H9 (cell line): Measurements from ENCODE around the gene PCSK2. TPM values are rescaled to one million over a fixed set of nuclear protein-coding genes. Genes with fewer than 3 reads are reported as not detected.

Experiments
- DNase-seq: peaks from one replicate; pipeline ENCODE4 v3.0.0-alpha.2; 2017
- H2AFZ ChIP-seq: one replicate; pipeline ENCODE4 v1.6.1; 2013; ENCODE audit warnings: mild to moderate bottlenecking, low read length, control low read depth, moderate library complexity
- H2AK5ac ChIP-seq: 2 replicates; pipeline ENCODE4 v1.6.1; 2013; ENCODE audit warnings: low read length, control low read depth, mixed read lengths; ENCODE audit not compliant: insufficient read length
- H2BK120ac ChIP-seq: one replicate; pipeline ENCODE4 v1.6.1; 2013; ENCODE audit warnings: low read depth, mild to moderate bottlenecking, low read length, control low read depth, inconsistent platforms; ENCODE audit not compliant: poor library complexity, severe bottlenecking
- H2BK12ac ChIP-seq: 2 replicates; pipeline ENCODE4 v1.6.1; 2013; ENCODE audit warnings: low read length, control low read depth, mixed read lengths, low read depth; ENCODE audit not compliant: insufficient read length
- H2BK15ac ChIP-seq: 2 replicates; pipeline ENCODE4 v1.6.1; 2013; ENCODE audit warnings: low read depth, low read length, control low read depth
- H2BK20ac ChIP-seq: one replicate; pipeline ENCODE4 v1.6.1; 2013; ENCODE audit warnings: low read depth, mild to moderate bottlenecking, low read length, control low read depth, inconsistent platforms; ENCODE audit not compliant: poor library complexity, severe bottlenecking
- H2BK5ac ChIP-seq: 2 replicates; pipeline ENCODE4 v1.6.1; 2013; ENCODE audit warnings: low read length, control low read depth, mixed read lengths; ENCODE audit not compliant: insufficient read length
- H3K14ac ChIP-seq: 2 replicates; pipeline ENCODE4 v1.6.1; 2013; ENCODE audit warnings: low read length, control low read depth; ENCODE audit not compliant: insufficient read depth
- H3K18ac ChIP-seq: 2 replicates; pipeline ENCODE4 v1.6.1; 2013; ENCODE audit warnings: low read depth, mild to moderate bottlenecking, mixed read lengths, low read length, control low read depth; ENCODE audit not compliant: insufficient read length
- H3K23ac ChIP-seq: 2 replicates; pipeline ENCODE4 v1.6.1; 2013; ENCODE audit warnings: low read length, control low read depth, mixed read lengths, low read depth; ENCODE audit not compliant: insufficient read length
- H3K23me2 ChIP-seq: 2 replicates; pipeline ENCODE4 v1.6.1; 2013; ENCODE audit warnings: low read depth, mild to moderate bottlenecking, mixed read lengths, low read length, control low read depth; ENCODE audit not compliant: insufficient read length, poor library complexity, severe bottlenecking
- H3K27ac ChIP-seq: 2 replicates; pipeline ENCODE4 v1.5.1; 2013; ENCODE audit warnings: low read length, control low read depth, mixed read lengths, low read depth; ENCODE audit not compliant: insufficient read length
- H3K27me3 ChIP-seq: 2 replicates; pipeline ENCODE4 v1.6.1; 2013; ENCODE audit warnings: low read length, control low read depth, inconsistent platforms; ENCODE audit not compliant: insufficient read depth
- H3K4ac ChIP-seq: 2 replicates; pipeline ENCODE4 v1.6.1; 2013; ENCODE audit warnings: low read depth, mild to moderate bottlenecking, control low read depth, inconsistent platforms, low read length, moderate library complexity
- H3K4me1 ChIP-seq: 2 replicates; pipeline ENCODE4 v1.6.1; 2013; ENCODE audit warnings: low read length, control low read depth, inconsistent platforms; ENCODE audit not compliant: insufficient read depth
- H3K4me2 ChIP-seq: 2 replicates; pipeline ENCODE4 v1.6.1; 2013; ENCODE audit warnings: low read length, control low read depth, mixed read lengths; ENCODE audit not compliant: insufficient read length, insufficient read depth
- H3K56ac ChIP-seq: 2 replicates; pipeline ENCODE4 v1.6.1; 2013; ENCODE audit warnings: low read depth, mild to moderate bottlenecking, mixed read lengths, low read length, control low read depth; ENCODE audit not compliant: insufficient read length
- H3K79me1 ChIP-seq: 2 replicates; pipeline ENCODE4 v1.6.1; 2013; ENCODE audit warnings: low read depth, mild to moderate bottlenecking, moderate library complexity, low read length, control low read depth, inconsistent platforms; ENCODE audit not compliant: insufficient read depth, poor library complexity, severe bottlenecking
- H3K79me2 ChIP-seq: 2 replicates; pipeline ENCODE4 v1.6.1; 2013; ENCODE audit warnings: low read length, control low read depth, inconsistent platforms; ENCODE audit not compliant: insufficient read depth
- H3K9ac ChIP-seq: 2 replicates; pipeline ENCODE4 v1.6.1; 2013; ENCODE audit warnings: low read length, control low read depth, mixed read lengths; ENCODE audit not compliant: insufficient read length; ENCODE audit errors: extremely low read depth
- H3K9me3 ChIP-seq: one replicate; pipeline ENCODE4 v1.6.1; 2013; ENCODE audit warnings: low read depth, low read length, inconsistent platforms; ENCODE audit not compliant: control insufficient read depth
- H3T11ph ChIP-seq: one replicate; pipeline ENCODE4 v1.6.1; 2013; ENCODE audit warnings: mild to moderate bottlenecking, low read length, control low read depth, inconsistent platforms
- H4K20me1 ChIP-seq: one replicate; pipeline ENCODE4 v1.6.1; 2013; ENCODE audit not compliant: control insufficient read depth, insufficient read length, insufficient read depth
- H4K5ac ChIP-seq: 2 replicates; pipeline ENCODE4 v1.6.1; 2013; ENCODE audit warnings: low read depth, mild to moderate bottlenecking, mixed read lengths, low read length, control low read depth; ENCODE audit not compliant: insufficient read length
- H4K8ac ChIP-seq: replicated peaks from 2 replicates; pipeline ENCODE4 v1.6.1; 2013; ENCODE audit warnings: low read length, control low read depth, mixed read lengths, low read depth; ENCODE audit not compliant: insufficient read length
- H4K91ac ChIP-seq: 2 replicates; pipeline ENCODE4 v1.6.1; 2013; ENCODE audit warnings: low read depth, mild to moderate bottlenecking, moderate library complexity, mixed read lengths, low read length, control low read depth; ENCODE audit not compliant: insufficient read length
- H3K27ac Mint-ChIP-seq, 3 experiments: 2 replicates in 2 of 3; 3 replicates in 1 of 3; pipeline ENCODE4 v1.8.0; 2020 to 2021; ENCODE audit warnings: mixed read lengths in 3 of 3, mild to moderate bottlenecking in 1 of 3, moderate library complexity in 1 of 3
- H3K27me3 Mint-ChIP-seq: 2 replicates; pipeline ENCODE4 v1.8.0; 2021; ENCODE audit warnings: low read depth, mild to moderate bottlenecking, moderate library complexity, mixed read lengths
- H3K36me3 Mint-ChIP-seq, 3 experiments: 2 replicates in 2 of 3; 3 replicates in 1 of 3; pipeline ENCODE4 v1.8.0; 2020 to 2021; ENCODE audit warnings: low read depth in 3 of 3, mixed read lengths in 3 of 3; ENCODE audit not compliant: insufficient read depth in 1 of 3
- H3K4me1 Mint-ChIP-seq, 2 experiments: 2 replicates each; pipeline ENCODE4 v1.8.0; 2020; ENCODE audit warnings: mixed read lengths in 2 of 2
- H3K4me3 Mint-ChIP-seq, 2 experiments: 2 replicates in 1 of 2; 3 replicates in 1 of 2; pipeline ENCODE4 v1.8.0; 2020 to 2021; ENCODE audit warnings: mild to moderate bottlenecking in 2 of 2, mixed read lengths in 2 of 2, moderate library complexity in 1 of 2
- H3K9me3 Mint-ChIP-seq, 2 experiments: 2 replicates in 1 of 2; 3 replicates in 1 of 2; pipeline ENCODE4 v1.8.0; 2020; ENCODE audit warnings: mild to moderate bottlenecking in 2 of 2, mixed read lengths in 2 of 2, moderate library complexity in 1 of 2
- WGBS: extraction: QIAGEN DNeasy Blood & Tissue Kit; methylation state at CpG from one replicate; pipeline ENCODE4 v1.1.7; 2013; ENCODE audit warnings: missing lambda C conversion rate, low lambda C conversion rate, mixed read lengths; ENCODE audit not compliant: insufficient read length; ENCODE audit errors: extremely low coverage; 5-methylcytosine and 5-hydroxymethylcytosine counted together
- total RNA-seq: library from RNA; stranded (reverse); gene quantifications from 2 replicates; pipeline ENCODE4 v1.2.1, GENCODE V29; 2021
- TF ChIP-seq, protein P1 (sequence below): fragments of 200-600 bp; sonication (generic); conservative IDR thresholded peaks from 3 replicates; pipeline ENCODE4 v1.8.0; 2021; ENCODE audit warnings: antibody characterized with exemption, mild to moderate bottlenecking

PCSK2 gene
- total RNA-seq, 1 experiment from 2014 or later = 2.8 TPM

- no peak overlapping the region for H4K8ac ChIP-seq
- no peak overlapping the region for H2BK12ac ChIP-seq
- no peaks in the 10 kb centered on the region for H3K9me3 ChIP-seq
- no peaks in the 10 kb centered on the region for H3K27me3 ChIP-seq
- H3K79me1 ChIP-seq = no peaks in the 10 kb centered on the region
- no peak overlapping the region; a peak in 1 of 5 replicates for H3K4me3 Mint-ChIP-seq
- no peak overlapping the region for H3K56ac ChIP-seq
- H3K18ac ChIP-seq = no peak overlapping the region
- H3K27ac ChIP-seq = peak overlapping the region; percentile 79
- peaks cover 0 to 2% (median 0%) of the 10 kb centered on the region in 3 experiments; a peak in 3 of 7 replicates for H3K36me3 Mint-ChIP-seq
- no peaks in the 10 kb centered on the region for H4K20me1 ChIP-seq
- no peak overlapping the region for H2BK15ac ChIP-seq
- peak overlapping the region in 1 of 3 experiments; percentile 56; a peak in 1 of 7 replicates for H3K27ac Mint-ChIP-seq
- H3K4me1 ChIP-seq = peaks cover 5% of the 10 kb centered on the region; the same call in 1 of the 2 replicates
- DNase-seq = no peak
- no CpG with 5 or more reads among the region's 3 CpGs for WGBS
- H3K9ac ChIP-seq = no peak overlapping the region
- no peak overlapping the region for H3K23ac ChIP-seq
- no peak overlapping the region for H2BK120ac ChIP-seq
- H3K79me2 ChIP-seq = no peaks in the 10 kb centered on the region
- H3K9me3 Mint-ChIP-seq = peaks cover 0 to 4% of the 10 kb centered on the region in 2 experiments; a peak in 3 of 5 replicates
- no peaks in the 10 kb centered on the region for H3K23me2 ChIP-seq
- H3K4me1 Mint-ChIP-seq = peaks cover 31 to 32% of the 10 kb centered on the region in 2 experiments
- H2AFZ ChIP-seq = no peak overlapping the region
- no peak overlapping the region for H4K5ac ChIP-seq
- no peak overlapping the region for H3K14ac ChIP-seq
- peak overlapping the region; percentile 30 for H3K4me2 ChIP-seq
- H2BK5ac ChIP-seq = no peak overlapping the region
- no peak overlapping the region for H3T11ph ChIP-seq
- peaks cover 14% of the 10 kb centered on the region for H3K27me3 Mint-ChIP-seq
- H4K91ac ChIP-seq = no peak overlapping the region
- H2AK5ac ChIP-seq = no peak overlapping the region
- H3K4ac ChIP-seq = no peak overlapping the region
- TF ChIP-seq, protein P1, sequence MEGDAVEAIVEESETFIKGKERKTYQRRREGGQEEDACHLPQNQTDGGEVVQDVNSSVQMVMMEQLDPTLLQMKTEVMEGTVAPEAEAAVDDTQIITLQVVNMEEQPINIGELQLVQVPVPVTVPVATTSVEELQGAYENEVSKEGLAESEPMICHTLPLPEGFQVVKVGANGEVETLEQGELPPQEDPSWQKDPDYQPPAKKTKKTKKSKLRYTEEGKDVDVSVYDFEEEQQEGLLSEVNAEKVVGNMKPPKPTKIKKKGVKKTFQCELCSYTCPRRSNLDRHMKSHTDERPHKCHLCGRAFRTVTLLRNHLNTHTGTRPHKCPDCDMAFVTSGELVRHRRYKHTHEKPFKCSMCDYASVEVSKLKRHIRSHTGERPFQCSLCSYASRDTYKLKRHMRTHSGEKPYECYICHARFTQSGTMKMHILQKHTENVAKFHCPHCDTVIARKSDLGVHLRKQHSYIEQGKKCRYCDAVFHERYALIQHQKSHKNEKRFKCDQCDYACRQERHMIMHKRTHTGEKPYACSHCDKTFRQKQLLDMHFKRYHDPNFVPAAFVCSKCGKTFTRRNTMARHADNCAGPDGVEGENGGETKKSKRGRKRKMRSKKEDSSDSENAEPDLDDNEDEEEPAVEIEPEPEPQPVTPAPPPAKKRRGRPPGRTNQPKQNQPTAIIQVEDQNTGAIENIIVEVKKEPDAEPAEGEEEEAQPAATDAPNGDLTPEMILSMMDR = no peak
- no peak overlapping the region for H2BK20ac ChIP-seq
These were observed 307.2 kb downstream of the PCSK2 start for GRCh38 chr20:17534077-17534476.
